ENCODE results near the gene FZD1.

FZD1 gene

GRCh38 chr7:91263384-91264045, 718 bp upstream of the FZD1 start:
- peak overlapping the region; percentile 37 to 88 (median 78) for H3K4me3 ChIP-seq
- peak overlapping the region in 20 of 21 experiments; percentile 37 to 98 (median 88) for H3K27ac ChIP-seq

- peak overlapping the region; percentile 64 to 88 (median 80) for H3K4me3 ChIP-seq
- peak overlapping the region; percentile 43 to 98 (median 92) for H3K27ac ChIP-seq
Observed at GRCh38 chr7:91264924-91265681, 870 bp downstream of the FZD1 start.

GRCh38 chr7:91265693-91266066, 1.4 kb downstream of the FZD1 start:
- Histone ChIP-seq H3K27ac (peak overlapping the region in 20 of 21 experiments; percentile 81 to 98 (median 92)), H3K4me3 (peak overlapping the region; percentile 64 to 88 (median 80))

- Histone ChIP-seq H3K4me3 (peak overlapping the region; percentile 64 to 88 (median 80)), H3K27ac (peak overlapping the region in 18 of 21 experiments; percentile 13 to 98 (median 92))
Observed at GRCh38 chr7:91266067-91266688, 1.9 kb downstream of the FZD1 start.

- Histone ChIP-seq H3K4me3 (peak overlapping the region; percentile 64 to 88 (median 80)), H3K27ac (peak overlapping the region in 16 of 21 experiments; percentile 13 to 98 (median 92))
Observed at GRCh38 chr7:91266689-91267090, 2.5 kb downstream of the FZD1 start.

GRCh38 chr7:91267171-91267955, 3.1 kb downstream of the FZD1 start:
- peak overlapping the region; percentile 64 to 88 (median 80) for H3K4me3 ChIP-seq
- peak overlapping the region in 17 of 21 experiments; percentile 13 to 97 (median 86) for H3K27ac ChIP-seq

- Histone ChIP-seq H3K27ac (no peak overlapping the region), H3K4me3 (no peak overlapping the region)
Observed at GRCh38 chr7:91270372-91270771, 6.1 kb downstream of the FZD1 start.

GRCh38 chr7:91276909-91277308, 12.7 kb downstream of the FZD1 start:
- Histone ChIP-seq H3K4me3 (no peak overlapping the region), H3K27ac (no peak overlapping the region)

- Histone ChIP-seq H3K4me3 (no peak overlapping the region), H3K27ac (no peak overlapping the region)
Observed at GRCh38 chr7:91280185-91280584, 16.0 kb downstream of the FZD1 start.

GRCh38 chr7:91280604-91281003, 16.4 kb downstream of the FZD1 start:
- Histone ChIP-seq H3K27ac (no peak overlapping the region), H3K4me3 (no peak overlapping the region)

GRCh38 chr7:91285696-91286355, 21.6 kb downstream of the FZD1 start:
- H3K27ac ChIP-seq = peak overlapping the region in 2 of 21 experiments; percentile 35 to 72
- H3K4me3 ChIP-seq = no peak overlapping the region

- H3K4me3 ChIP-seq = no peak overlapping the region
- H3K27ac ChIP-seq = peak overlapping the region in 2 of 21 experiments; percentile 35 to 72
Observed at GRCh38 chr7:91286432-91286831, 22.2 kb downstream of the FZD1 start.

- Histone ChIP-seq H3K27ac (peak overlapping the region in 6 of 21 experiments; percentile 8 to 72 (median 22)), H3K4me3 (no peak overlapping the region)
Observed at GRCh38 chr7:91287371-91288084, 23.3 kb downstream of the FZD1 start.

GRCh38 chr7:91288208-91288824, 24.1 kb downstream of the FZD1 start:
- Histone ChIP-seq H3K4me3 (no peak overlapping the region), H3K27ac (peak overlapping the region in 2 of 21 experiments; percentile 13 to 68)

GRCh38 chr7:91289633-91290254, 25.5 kb downstream of the FZD1 start:
- Histone ChIP-seq H3K27ac (no peak overlapping the region), H3K4me3 (no peak overlapping the region)

- Histone ChIP-seq H3K27ac (no peak overlapping the region), H3K4me3 (no peak overlapping the region)
Observed at GRCh38 chr7:91291302-91291701, 27.1 kb downstream of the FZD1 start.

GRCh38 chr7:91291902-91292301, 27.7 kb downstream of the FZD1 start:
- H3K4me3 ChIP-seq = no peak overlapping the region
- H3K27ac ChIP-seq = no peak overlapping the region

- H3K4me3 ChIP-seq = no peak overlapping the region
- no peak overlapping the region for H3K27ac ChIP-seq
Observed at GRCh38 chr7:91292506-91292905, 28.3 kb downstream of the FZD1 start.

Data from skin epidermis (tissue), 12 donors.